HG02610 (cell line): ENCODE data around the gene ZMYM5.
"Not testable (repeated sequence)": the region's sequence is repeated elsewhere in the genome, so short reads cannot be mapped to it uniquely, and the experiment has no call there.

Experiments
- ATAC-seq: cut with Tn5 transposase; IDR thresholded peaks from one replicate; pipeline ENCODE4 v1.9.1; 2021; ENCODE audit warnings: mild to moderate bottlenecking, moderate library complexity; ENCODE audit not compliant: unreplicated experiment

Gene ZMYM5

GRCh38 chr13:19822673-19823072 lies 40.8 kb downstream of the ZMYM5 start:
- ATAC-seq: no peak

DNA sequence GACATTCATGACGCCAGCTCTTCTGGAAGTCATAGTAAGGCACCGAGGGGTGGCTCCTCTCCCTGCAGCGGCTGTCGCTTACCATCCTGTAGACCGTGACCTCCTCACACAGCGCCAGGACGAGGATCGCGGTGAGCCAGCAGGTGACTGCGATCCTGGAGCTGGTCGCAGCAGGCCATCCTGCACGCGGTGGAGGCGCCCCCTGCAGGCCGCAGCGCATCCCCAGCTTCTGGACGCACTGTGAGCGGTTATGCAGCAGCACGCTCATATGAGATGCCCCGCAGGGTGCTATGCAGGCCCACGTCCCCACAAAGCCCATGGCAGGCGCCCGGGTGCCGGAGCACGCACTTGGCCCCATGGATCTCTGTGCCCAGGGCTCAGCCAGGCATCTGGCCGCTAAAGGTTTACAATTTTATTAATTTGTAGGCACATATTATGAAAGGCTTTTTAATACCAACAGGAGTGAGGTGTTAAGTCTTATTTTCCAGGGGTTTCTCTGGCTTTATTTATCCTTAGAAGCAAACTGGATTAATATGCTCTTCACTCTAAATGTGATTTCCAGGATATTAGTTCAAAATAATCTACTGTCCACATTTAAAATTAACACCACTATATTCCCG lies 45.1 kb downstream of the ZMYM5 start:
- no peak for ATAC-seq

DNA sequence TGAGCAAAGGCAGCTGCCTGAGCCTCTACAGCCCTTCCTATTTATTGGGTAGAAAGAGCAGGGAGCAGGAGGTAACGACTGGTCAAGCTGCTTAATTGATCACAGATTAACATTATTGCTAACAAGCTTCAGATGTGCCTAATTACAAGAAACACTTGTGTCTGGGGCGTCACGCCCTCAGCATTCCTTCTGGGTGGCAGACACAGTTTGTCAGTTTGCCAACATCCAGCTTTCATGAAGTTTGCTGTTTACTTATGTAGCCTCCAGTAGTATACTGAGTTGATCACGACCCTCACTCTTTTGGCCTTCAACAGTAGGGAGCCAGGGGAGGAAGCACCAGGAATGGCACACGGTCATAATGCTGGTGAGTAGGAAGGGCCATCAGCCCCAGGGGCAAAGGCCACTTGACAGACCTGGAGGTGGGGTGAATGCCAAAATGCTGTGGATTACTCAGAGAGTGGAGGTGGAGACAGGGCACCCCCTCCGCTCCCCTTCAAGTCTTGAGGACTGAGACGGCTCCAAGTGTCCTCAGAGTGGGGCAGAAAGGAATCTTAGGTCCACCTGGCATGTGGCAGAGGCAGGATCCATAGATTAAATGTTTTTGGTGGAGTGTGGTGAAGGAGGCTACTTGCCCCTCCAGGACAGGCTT lies 45.8 kb downstream of the ZMYM5 start:
- ATAC-seq: no peak

- no peak for ATAC-seq
Observed at GRCh38 chr13:19817106-19817505, 46.3 kb downstream of the ZMYM5 start.

GRCh38 chr13:19815842-19816241 lies 47.6 kb downstream of the ZMYM5 start:
- ATAC-seq: not testable (repeated sequence)

DNA sequence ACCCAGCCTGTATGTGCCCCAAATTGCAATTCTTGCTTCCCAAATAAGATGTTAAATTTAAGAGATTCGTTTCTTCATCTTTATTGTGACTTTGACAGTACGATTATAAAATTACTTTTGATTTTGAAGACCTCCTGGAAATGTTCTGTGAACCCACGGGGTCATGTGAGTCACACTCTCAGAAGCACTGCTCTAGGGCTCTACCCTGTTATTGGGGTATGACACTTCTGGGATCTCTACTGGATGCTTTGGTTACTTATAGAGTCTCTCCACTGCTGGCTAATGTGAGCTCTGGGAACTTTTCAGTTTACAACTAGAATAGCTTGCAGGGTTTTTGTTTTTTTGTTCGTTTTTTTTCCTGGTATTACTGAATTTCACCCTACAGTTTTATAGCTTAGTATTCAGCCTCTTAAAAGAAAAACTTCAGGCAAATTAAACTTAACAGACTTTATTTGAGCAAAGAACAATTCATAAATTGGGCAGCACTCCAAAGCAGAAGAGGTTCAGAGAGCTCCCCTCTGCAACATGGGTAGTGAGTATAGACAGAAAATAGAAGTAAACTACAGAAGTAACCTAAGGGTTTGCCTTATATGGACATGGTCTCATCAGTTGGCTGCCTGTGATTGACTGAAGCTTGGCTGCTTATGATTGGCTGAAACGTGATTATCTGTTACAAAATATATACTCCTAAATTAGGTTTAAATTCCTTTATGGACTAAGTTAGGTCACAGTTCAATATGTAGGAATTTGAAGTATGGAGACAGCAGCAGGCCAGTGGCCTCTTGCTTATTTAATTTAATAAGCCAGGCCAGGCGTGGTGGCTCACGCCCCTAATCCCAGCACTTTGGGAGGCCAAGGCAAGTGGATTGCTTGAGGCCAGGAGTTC lies 52.2 kb downstream of the ZMYM5 start:
- ATAC-seq: no peak

DNA sequence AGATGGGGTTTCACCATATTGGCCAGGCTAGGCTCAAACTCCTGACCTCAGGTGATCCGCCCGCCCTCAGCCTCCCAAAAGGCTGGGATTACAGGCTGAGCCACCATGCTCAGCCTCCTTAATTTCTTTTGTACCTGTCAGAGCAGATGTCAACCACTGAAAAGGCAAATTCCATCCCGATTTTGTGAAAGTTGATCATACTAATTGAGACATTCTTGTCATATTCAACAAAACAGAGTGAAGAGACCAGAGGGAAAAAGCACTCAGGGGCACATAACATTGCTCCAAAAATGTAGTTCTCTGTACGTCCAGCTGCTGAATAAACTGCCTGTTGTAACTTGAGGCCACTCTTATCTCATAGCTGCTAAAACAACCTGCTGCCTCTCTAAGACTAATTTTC lies 53.3 kb downstream of the ZMYM5 start:
- ATAC-seq: no peak

GRCh38 chr13:19805765-19806164 lies 57.7 kb downstream of the ZMYM5 start:
- no peak for ATAC-seq

- ATAC-seq: no peak
Observed at GRCh38 chr13:19795956-19796355, 67.5 kb downstream of the ZMYM5 start.

DNA sequence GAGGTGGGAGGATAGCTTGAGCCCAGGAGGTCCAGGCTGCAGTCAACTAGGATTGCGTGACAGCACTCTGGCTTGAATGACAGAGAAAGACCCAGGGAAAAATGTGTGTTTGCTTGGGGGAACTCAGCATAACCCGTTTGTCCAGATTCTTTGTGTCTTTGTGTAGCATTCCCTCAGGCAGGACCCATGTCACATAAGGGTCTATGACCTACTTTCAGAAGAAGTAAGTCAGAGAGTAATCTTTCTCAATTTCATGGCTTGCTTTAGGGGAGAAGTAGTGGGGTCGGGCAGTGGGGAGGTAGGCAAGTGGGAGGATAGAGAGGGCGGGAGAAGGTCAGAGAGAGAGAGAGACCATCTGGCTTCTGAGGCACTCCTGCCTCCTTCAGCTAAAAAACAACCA lies 68.8 kb downstream of the ZMYM5 start:
- no peak for ATAC-seq

GRCh38 chr13:19791953-19792537 lies 71.4 kb downstream of the ZMYM5 start:
- no peak for ATAC-seq

- ATAC-seq: peak; percentile 85
Observed at GRCh38 chr13:19782727-19783682, 80.4 kb downstream of the ZMYM5 start, which contains the start of gene PSPC1. Gene PSPC1, minus strand, starts transcription at chr13:19782945. Its CDS starts 188 bp downstream, at chr13:19782757.

DNA sequence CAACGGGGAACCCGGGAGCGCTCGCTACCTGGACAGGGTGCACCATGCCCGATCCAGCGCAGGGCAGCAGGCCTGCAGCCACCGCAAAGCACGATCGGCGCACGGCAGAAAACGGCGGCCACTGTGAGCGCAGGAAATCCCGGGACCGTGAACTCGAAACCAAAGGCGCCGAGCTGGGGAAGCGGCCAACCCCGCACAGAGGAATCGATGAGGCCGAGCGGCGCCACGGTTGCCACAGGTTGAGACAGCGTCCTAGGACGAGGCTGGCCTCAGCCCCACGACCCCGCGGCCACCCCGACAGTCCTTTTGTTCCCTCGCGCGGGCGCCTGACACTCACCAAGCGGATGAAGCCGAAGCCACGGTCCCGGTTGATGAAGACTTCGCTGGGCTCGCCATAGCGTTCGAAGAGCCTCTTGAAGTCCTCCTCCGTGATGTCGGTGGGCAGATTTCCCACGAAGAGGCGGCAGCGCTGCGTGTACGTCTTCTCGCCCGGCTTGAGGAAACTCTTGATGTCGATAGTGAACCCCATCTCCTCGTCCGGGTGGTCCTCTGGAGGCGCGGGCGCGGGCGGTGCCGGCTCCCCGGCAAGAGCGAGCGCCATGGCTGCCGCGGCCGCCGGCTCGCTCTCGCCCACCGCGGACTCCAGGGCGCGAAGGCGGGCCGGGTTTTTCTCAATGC lies 81.3 kb downstream of the ZMYM5 start:
- peak; percentile 49 for ATAC-seq

- no peak for ATAC-seq
Observed at GRCh38 chr13:19781526-19781925, 81.9 kb downstream of the ZMYM5 start.

GRCh38 chr13:19780753-19781418 lies 82.6 kb downstream of the ZMYM5 start:
- not testable (repeated sequence) for ATAC-seq
